Epithelial cell of proximal tubule (primary cell): ENCODE data around the gene PLSCR5. TPM values are rescaled to one million over a fixed set of nuclear protein-coding genes. Genes with fewer than 3 reads are reported as not detected.

Experiments
- DNase-seq: peaks from one replicate; pipeline ENCODE4 v3.0.0-alpha.2; 2011; ENCODE audit warnings: low read depth
- H3K4me3 ChIP-seq: 2 replicates; pipeline ENCODE4 v1.5.1; 2011; ENCODE audit warnings: low read depth, mild to moderate bottlenecking, low read length
- total RNA-seq: library from RNA; depleted of rRNA; stranded (reverse); fragments of >200 nt; gene quantifications from 2 replicates; pipeline ENCODE4 v1.2.3, GENCODE V29; 2015
- TF ChIP-seq, protein P1 (sequence below): conservative IDR thresholded peaks from 2 replicates; pipeline ENCODE4 v1.5.1; 2012; ENCODE audit warnings: low read depth, mild to moderate bottlenecking, low read length

PLSCR5 gene
- total RNA-seq, 1 donor from 2014 or later, result not detected

DNA sequence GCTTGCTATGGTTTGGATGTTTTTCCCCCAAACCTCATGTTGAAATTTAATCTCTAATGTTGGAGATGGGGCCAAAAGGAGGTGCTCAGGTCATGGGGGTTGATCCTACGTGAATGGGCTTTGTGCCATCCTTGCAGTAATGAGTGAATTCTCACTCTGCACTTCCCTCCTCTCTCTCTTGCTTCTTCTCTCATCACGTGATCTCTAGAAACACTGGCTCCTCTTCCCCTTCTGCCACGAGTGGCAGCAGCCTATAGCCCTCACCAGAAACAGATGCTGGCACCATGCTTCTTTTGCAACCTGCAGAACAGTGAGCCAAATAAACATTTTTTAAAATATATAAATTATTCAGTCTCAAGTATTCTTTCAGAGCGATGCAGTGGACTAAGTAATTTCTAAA is 47.4 kb downstream of the PLSCR5 start:
- H3K4me3 ChIP-seq, result no peak overlapping the region
- TF ChIP-seq, protein P1, sequence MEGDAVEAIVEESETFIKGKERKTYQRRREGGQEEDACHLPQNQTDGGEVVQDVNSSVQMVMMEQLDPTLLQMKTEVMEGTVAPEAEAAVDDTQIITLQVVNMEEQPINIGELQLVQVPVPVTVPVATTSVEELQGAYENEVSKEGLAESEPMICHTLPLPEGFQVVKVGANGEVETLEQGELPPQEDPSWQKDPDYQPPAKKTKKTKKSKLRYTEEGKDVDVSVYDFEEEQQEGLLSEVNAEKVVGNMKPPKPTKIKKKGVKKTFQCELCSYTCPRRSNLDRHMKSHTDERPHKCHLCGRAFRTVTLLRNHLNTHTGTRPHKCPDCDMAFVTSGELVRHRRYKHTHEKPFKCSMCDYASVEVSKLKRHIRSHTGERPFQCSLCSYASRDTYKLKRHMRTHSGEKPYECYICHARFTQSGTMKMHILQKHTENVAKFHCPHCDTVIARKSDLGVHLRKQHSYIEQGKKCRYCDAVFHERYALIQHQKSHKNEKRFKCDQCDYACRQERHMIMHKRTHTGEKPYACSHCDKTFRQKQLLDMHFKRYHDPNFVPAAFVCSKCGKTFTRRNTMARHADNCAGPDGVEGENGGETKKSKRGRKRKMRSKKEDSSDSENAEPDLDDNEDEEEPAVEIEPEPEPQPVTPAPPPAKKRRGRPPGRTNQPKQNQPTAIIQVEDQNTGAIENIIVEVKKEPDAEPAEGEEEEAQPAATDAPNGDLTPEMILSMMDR, result no peak
- no peak for DNase-seq

DNA sequence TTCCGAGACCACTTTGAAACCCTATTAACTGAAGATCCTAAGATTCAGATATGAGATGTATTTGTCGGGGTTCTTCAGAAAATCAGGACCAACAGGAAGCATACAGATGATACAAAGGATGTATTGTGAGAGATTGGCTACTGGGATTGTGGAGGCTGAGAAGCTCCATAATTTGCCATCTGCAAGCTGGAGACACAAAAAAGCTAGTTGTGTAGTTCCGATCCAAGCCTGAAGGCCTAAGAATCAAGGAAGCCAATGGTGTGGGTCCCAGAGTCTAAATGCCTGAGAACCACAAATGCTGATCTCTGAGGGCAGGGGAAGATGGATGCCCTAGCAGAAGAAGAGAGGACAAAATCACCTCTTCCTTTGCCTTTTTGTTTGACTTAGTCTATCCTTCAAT is 49.8 kb downstream of the PLSCR5 start:
- no peak for DNase-seq
- TF ChIP-seq, protein P1, result no peak
- H3K4me3 ChIP-seq, result no peak overlapping the region

DNA sequence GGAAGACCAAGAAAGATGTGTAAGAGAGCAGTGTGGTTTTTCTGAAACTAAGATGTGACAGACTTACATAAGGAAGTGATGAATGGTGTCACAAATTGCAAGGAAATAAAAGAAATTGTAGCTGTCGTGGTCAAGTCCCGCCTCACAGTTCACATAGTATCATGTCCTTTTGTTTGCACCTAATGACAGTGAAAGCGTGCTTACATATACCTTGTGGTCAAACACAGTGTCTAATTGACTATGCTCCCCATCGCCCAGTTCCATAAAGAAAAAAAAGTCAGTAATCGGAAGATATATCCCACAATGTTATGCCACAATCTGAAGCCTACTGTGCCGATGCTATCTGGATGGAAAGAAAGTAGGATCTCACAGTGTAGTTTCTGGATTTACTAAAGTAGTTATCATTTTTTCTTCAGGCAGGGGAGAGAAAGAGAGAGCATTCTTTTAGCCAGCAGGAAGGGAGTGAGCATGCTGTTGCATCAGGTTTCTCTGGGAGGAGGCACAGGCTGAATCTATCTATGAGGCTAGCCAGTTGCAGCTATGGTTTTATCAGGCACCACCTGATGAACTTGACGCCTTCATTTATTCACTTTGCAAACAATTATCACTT is 50.9 kb downstream of the PLSCR5 start:
- no peak for DNase-seq
- no peak overlapping the region for H3K4me3 ChIP-seq
- TF ChIP-seq, protein P1, result no peak

DNA sequence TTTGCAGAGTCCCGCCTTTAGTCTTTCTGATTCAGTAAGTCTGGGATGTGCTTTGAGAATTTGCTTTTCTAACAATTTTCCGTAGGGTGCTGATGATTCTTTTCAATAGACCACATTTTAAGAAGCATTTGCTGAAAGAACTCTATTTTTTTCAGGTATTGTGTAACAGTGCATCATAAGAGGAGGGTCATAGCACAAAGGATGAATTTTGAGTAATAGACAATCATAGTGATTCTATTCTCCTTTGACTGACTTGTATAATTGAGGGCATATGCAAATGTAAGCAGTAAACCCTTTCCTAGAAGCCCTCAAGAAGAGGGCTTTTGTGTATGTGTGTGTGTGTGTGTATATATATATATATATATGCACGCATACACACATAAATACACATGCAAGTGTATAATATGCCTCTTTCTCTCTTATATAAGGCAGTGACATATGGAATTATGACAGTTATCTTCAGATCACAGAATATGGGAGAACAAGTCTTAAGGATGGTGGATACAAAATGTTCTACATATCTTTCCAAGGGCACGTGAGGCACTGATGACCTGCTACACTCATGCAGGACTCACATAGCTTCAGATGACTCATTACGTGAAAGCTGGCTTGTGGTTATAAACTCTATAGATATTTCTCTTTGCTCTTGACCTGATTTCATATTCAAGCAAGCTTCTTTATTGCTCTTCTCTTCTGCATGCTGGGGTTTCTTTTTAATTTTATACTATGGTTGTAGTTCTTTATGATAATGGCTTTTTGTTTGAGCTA is 54.2 kb downstream of the PLSCR5 start:
- TF ChIP-seq, protein P1, result no peak
- DNase-seq, result no peak
- no peak overlapping the region for H3K4me3 ChIP-seq

DNA sequence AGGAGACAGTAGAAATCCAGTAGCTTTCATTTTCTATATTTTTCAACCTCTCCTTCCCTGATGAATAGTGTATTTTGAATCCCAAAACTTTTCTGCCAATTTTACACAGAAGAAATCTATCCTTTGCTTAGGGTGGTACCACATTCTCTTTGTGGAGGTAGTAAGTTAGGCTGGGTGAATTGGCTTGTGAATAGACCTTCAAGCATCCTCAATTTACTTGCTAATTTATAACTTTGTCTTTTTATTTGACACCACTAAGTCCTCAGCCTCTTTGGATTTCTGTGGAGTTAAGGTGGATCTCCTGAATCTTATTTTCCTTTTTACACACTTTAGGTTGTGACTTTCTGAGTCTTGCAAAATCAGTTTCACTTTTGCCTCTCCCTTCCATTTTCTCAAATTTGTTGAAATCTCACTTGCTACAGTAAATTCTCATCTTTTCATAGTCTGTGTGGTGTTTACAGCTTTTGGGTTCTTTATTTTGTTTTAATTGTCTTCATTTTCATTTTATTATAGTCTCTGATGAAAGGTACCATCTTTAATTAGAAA is 55.0 kb downstream of the PLSCR5 start:
- no peak overlapping the region for H3K4me3 ChIP-seq
- no peak for DNase-seq
- TF ChIP-seq, protein P1, result no peak

DNA sequence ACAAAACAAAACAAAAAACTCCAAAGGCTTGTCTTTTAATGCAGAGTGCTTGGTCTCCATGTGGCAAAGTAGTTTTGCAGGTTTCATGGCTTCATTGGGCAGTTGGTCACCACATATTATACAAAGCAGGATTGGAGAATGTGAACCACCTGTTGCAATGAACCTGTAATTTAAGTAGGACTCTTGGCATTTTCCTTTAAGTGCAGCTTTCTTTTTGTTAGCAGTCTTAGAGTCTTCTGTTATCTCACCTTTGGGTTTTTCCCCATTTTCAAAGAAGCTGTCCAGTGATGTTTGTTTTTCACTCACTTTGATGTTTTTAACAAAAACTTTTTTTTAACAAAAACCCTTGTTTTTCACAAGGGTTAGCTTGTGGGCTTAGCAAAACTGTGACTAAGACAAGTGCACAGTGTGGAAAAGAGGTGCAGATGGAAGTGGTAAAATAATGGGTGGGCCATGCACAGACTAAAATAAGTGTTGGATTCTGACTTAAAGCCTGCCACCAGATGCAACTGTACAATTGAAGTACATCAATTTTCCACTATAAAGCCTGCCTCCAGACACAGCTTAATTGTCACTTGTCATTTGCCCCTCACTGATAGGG is 57.8 kb downstream of the PLSCR5 start:
- H3K4me3 ChIP-seq, result no peak overlapping the region
- TF ChIP-seq, protein P1, result no peak
- no peak for DNase-seq
